ENCODE data around the gene HHEX. TPM values are rescaled to one million over a fixed set of nuclear protein-coding genes. Genes with fewer than 3 reads are reported as not detected.
"Not testable (repeated sequence)": the region's sequence is repeated elsewhere in the genome, so short reads cannot be mapped to it uniquely, and the experiment has no call there.

The HHEX gene
- total RNA-seq, 1 donor from 2014 or later = not detected

GRCh38 chr10:92737484-92737883 lies 47.7 kb downstream of the HHEX start:
- Mint-ChIP-seq H3K27ac (ENCODE audit: unreplicated experiment) (no peak overlapping the region), H3K4me3 (ENCODE audit: unreplicated experiment) (no peak overlapping the region), H3K9me3 (ENCODE audit: unreplicated experiment) (no peaks in the 10 kb centered on the region), H3K36me3 (ENCODE audit: unreplicated experiment) (no peaks in the 10 kb centered on the region), H3K4me1 (ENCODE audit: low read depth, unreplicated experiment) (no peaks in the 10 kb centered on the region), H3K27me3 (ENCODE audit: unreplicated experiment) (no peaks in the 10 kb centered on the region)
- TF ChIP-seq, protein P1, sequence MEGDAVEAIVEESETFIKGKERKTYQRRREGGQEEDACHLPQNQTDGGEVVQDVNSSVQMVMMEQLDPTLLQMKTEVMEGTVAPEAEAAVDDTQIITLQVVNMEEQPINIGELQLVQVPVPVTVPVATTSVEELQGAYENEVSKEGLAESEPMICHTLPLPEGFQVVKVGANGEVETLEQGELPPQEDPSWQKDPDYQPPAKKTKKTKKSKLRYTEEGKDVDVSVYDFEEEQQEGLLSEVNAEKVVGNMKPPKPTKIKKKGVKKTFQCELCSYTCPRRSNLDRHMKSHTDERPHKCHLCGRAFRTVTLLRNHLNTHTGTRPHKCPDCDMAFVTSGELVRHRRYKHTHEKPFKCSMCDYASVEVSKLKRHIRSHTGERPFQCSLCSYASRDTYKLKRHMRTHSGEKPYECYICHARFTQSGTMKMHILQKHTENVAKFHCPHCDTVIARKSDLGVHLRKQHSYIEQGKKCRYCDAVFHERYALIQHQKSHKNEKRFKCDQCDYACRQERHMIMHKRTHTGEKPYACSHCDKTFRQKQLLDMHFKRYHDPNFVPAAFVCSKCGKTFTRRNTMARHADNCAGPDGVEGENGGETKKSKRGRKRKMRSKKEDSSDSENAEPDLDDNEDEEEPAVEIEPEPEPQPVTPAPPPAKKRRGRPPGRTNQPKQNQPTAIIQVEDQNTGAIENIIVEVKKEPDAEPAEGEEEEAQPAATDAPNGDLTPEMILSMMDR (IDR thresholded peaks at IDR 0.05; ENCODE audit: partially characterized antibody, unreplicated experiment) = no peak
- no peak for DNase-seq

DNA sequence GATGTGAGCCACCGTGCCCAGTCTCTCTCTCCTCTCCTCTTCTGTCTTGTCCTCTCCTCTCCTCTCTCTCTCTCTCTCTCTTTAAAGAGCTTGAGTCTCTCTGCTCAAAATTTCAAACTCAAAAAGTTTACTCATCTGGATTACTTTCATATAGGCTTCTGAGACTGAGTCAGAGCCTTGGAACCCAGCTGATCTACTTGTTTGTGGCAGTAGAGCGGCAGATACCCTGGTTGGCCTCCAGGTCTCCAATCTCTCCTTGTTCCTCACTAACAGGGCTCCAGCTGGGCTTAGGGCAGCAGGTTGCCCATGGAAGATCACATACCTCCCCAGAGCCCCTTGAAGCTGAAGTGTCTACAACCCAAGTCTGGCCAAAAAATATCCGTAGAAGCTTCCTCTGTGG lies 51.0 kb downstream of the HHEX start:
- H3K27me3 Mint-ChIP-seq (ENCODE audit: unreplicated experiment) = peaks cover 2% of the 10 kb centered on the region
- no peaks in the 10 kb centered on the region for H3K4me1 Mint-ChIP-seq (ENCODE audit: low read depth, unreplicated experiment)
- DNase-seq = no peak
- H3K27ac Mint-ChIP-seq (ENCODE audit: unreplicated experiment) = no peak overlapping the region
- H3K36me3 Mint-ChIP-seq (ENCODE audit: unreplicated experiment) = no peaks in the 10 kb centered on the region
- no peaks in the 10 kb centered on the region for H3K9me3 Mint-ChIP-seq (ENCODE audit: unreplicated experiment)
- H3K4me3 Mint-ChIP-seq (ENCODE audit: unreplicated experiment) = no peak overlapping the region
- TF ChIP-seq, protein P1 (IDR thresholded peaks at IDR 0.05; ENCODE audit: partially characterized antibody, unreplicated experiment) = no peak

GRCh38 chr10:92741741-92742140 lies 52.0 kb downstream of the HHEX start:
- H3K27ac Mint-ChIP-seq (ENCODE audit: unreplicated experiment); H3K4me1 Mint-ChIP-seq (ENCODE audit: low read depth, unreplicated experiment); H3K27me3 Mint-ChIP-seq (ENCODE audit: unreplicated experiment); DNase-seq; H3K36me3 Mint-ChIP-seq (ENCODE audit: unreplicated experiment); H3K9me3 Mint-ChIP-seq (ENCODE audit: unreplicated experiment); H3K4me3 Mint-ChIP-seq (ENCODE audit: unreplicated experiment): not testable (repeated sequence)

DNA sequence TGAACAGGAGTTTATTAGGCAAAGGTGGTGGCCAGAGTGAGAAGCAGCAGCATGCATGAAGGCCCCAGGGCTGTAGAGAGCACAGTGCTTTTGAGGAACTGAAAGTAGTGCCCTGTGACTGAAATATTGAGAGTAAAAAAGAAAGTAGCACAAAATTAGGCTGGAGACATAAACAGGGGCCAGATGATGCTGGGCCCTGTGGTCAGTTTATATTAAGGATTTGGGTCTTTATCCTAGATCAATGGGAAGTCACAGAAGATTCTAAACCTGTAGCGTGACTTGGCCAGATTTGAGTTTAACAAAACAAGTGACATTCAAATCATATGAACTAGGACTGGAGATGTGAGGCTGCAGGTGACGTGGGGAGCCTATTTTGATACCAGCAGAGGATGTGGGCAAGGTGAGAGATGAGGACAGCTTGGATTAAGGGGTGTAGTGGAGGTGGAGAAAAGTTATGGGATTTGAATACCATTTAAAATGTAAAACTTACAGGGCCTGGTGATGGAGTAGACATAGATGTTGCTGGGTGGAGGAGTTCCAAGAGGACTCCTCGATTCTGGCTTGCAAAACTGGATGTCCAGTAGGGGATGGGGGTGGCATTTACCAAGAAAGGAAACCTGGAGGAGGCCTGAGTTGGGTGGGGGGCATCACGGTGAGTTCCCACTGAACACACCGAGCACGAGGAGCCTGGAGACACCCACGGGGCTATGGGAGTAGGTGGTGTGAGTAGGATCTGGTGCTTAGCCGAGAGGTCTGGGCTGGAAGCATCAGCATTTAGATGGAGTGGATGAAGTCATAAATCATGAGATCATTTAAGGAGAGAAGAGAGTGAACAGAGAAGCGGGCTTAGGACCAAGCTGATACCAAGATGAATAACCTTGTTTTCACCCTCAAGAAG lies 52.8 kb downstream of the HHEX start:
- Mint-ChIP-seq H3K4me3 (ENCODE audit: unreplicated experiment) (no peak overlapping the region), H3K4me1 (ENCODE audit: low read depth, unreplicated experiment) (no peaks in the 10 kb centered on the region), H3K9me3 (ENCODE audit: unreplicated experiment) (no peaks in the 10 kb centered on the region), H3K36me3 (ENCODE audit: unreplicated experiment) (no peaks in the 10 kb centered on the region), H3K27ac (ENCODE audit: unreplicated experiment) (no peak overlapping the region), H3K27me3 (ENCODE audit: unreplicated experiment) (peaks cover 2% of the 10 kb centered on the region)
- TF ChIP-seq, protein P1 (IDR thresholded peaks at IDR 0.05; ENCODE audit: partially characterized antibody, unreplicated experiment) = no peak
- DNase-seq = no peak

Other genes starting within 250 kb of the HHEX start
- 17.2 TPM for gene IDE, start 115.9 kb upstream of the HHEX start, total RNA-seq (ENCODE audit: unreplicated experiment)
- gene KIF11, start 96.8 kb upstream of the HHEX start, total RNA-seq (ENCODE audit: unreplicated experiment) = 7.2 TPM
- gene EXOC6, start 158.6 kb downstream of the HHEX start, total RNA-seq (ENCODE audit: unreplicated experiment) = 9.1 TPM